ENCODE measurements around the gene ATG9A.
"Not testable (repeated sequence)": the region's sequence is repeated elsewhere in the genome, so short reads cannot be mapped to it uniquely, and the experiment has no call there.

Gene ATG9A, protein sequence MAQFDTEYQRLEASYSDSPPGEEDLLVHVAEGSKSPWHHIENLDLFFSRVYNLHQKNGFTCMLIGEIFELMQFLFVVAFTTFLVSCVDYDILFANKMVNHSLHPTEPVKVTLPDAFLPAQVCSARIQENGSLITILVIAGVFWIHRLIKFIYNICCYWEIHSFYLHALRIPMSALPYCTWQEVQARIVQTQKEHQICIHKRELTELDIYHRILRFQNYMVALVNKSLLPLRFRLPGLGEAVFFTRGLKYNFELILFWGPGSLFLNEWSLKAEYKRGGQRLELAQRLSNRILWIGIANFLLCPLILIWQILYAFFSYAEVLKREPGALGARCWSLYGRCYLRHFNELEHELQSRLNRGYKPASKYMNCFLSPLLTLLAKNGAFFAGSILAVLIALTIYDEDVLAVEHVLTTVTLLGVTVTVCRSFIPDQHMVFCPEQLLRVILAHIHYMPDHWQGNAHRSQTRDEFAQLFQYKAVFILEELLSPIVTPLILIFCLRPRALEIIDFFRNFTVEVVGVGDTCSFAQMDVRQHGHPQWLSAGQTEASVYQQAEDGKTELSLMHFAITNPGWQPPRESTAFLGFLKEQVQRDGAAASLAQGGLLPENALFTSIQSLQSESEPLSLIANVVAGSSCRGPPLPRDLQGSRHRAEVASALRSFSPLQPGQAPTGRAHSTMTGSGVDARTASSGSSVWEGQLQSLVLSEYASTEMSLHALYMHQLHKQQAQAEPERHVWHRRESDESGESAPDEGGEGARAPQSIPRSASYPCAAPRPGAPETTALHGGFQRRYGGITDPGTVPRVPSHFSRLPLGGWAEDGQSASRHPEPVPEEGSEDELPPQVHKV

DNA sequence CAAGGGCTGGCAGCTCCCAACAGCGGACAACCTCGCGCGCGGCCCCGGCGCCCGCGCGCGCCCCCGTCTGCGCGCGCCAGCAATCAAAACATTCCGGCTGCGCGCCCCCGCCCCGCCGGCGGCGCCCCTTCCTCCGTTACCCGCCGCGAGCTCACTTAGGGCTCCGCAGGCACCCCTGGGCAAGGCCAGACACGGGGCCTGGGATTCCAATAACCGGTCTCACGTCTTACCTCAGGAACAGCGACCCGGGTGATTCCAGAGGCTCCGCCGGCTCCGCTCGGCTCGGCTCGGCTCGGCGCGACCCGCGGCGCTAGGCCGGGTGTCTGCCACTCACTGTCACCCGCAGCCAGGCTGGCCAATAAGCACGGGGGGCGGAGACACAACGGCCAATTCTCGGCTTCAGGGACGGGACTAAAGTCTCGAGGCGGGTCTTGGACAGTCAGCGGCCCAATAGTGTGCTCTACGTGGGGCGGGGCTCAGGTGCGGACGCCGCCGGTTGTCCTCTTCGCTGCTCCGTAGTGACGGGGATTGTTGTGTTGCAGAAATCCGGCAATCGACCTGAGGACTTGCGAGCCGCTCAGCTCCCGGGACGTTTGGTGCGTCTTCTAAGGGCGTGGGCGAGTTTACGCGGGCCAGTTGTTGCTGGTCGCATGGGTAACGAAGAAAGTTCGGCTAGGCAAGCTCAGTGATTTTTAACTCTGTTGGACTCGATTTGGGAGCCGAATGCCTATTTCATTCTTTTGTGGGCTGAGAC lies at the start of gene ATG9A, which contains the start of gene ANKZF1:
ATG9A (minus strand) TSS at position 332 of the 754 bp plus-strand sequence. CDS start 1,612 bp downstream, outside the sequence.
ANKZF1 (plus strand) TSS at position 502 of the 754 bp plus-strand sequence. CDS start 452 bp downstream, outside the sequence.
- peak; percentile 96 to 98 for DNase-seq

GRCh38 chr2:219278655-219279150 lies 49.3 kb upstream of the ATG9A start:
- DNase-seq: no peak

- DNase-seq: peak; percentile 11 to 69
Observed at GRCh38 chr2:219277703-219278654, 48.5 kb upstream of the ATG9A start.

DNA sequence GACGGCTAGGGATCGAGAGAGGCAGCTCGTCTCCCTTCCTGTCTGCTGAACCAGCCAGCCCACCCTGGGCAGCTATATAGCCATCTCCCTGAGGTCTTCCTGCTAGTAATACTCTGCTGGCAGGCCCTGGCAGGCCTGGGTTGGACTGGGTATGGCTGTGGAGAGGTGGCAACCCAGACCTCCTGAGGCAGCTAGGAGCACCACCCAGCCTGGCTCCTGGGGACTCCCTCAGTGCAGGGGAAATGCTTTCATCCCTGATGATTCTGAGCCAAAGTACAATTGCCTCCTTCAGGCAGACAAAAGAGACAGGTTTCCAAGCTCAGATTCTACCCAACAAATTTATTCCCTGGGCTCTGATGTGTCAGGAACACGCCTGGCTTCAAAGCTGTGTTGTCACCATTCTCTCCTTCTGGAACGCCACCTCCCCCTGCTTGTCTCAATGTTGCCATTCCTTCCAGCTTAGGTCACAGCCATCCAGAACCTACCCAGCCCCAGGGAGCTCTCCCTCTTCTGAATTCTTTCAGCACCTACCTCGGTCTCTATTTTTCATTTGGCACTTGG lies 45.0 kb upstream of the ATG9A start:
- peak; percentile 33 to 80 for DNase-seq

DNA sequence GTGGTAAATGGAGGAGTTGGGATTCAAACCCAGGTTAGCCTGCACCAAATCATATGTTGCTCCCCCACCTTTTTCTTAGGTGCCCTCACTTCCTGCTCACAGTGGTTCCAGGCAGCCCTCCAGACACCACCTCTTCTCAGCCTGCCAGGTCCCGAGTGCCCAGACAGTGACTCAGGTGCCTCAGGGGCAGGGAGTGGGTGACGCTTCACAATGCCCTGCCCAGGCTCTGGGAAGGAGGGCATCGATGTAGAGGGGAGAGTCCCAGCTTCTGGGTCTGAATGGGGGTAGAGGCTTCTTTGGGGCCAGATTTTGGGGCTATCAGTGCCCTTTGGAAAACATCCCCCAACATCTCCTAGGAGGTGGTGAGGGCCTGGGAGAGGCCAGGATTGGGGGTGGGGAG lies 44.5 kb upstream of the ATG9A start:
- DNase-seq: peak; percentile 58 to 66

DNA sequence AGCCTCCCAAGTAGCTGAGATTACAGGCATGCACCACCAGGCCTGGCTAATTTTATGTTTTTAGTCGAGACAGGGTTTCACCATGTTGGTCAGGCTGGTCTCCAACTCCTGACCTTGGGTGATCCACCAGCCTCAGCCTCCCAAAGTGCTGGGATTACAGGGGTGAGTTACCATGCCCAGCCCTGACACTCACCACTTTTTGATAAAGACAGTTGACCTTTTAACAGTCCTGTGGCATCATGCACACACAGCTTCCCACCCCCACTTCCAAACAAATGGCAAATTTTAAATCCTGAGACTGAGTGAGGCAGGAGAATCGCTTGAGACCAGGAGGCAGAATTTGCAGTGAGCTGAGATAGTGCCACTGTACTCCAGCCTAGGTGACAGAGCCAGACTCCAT lies 43.6 kb upstream of the ATG9A start:
- DNase-seq: no peak

GRCh38 chr2:219272356-219272755 lies 42.9 kb upstream of the ATG9A start:
- DNase-seq: no peak

DNA sequence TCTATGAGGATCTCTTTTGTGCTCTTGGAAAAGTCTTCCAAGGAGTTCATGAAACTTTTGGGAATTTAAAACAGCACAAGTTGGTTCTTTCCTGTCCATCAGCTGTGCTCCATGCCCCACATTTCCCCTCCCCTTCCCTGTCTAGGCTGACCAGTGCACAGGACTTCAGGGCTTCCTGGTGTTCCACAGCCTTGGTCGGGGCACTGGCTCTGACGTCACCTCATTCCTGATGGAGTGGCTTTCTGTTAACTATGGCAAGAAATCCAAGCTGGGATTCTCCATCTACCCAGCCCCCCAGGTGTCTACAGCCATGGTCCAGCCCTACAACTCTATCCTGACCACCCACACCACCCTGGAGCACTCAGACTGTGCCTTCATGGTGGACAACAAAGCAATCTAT lies 41.6 kb upstream of the ATG9A start:
- DNase-seq: no peak

- no peak for DNase-seq
Observed at GRCh38 chr2:219270055-219270372, 40.6 kb upstream of the ATG9A start.

DNA sequence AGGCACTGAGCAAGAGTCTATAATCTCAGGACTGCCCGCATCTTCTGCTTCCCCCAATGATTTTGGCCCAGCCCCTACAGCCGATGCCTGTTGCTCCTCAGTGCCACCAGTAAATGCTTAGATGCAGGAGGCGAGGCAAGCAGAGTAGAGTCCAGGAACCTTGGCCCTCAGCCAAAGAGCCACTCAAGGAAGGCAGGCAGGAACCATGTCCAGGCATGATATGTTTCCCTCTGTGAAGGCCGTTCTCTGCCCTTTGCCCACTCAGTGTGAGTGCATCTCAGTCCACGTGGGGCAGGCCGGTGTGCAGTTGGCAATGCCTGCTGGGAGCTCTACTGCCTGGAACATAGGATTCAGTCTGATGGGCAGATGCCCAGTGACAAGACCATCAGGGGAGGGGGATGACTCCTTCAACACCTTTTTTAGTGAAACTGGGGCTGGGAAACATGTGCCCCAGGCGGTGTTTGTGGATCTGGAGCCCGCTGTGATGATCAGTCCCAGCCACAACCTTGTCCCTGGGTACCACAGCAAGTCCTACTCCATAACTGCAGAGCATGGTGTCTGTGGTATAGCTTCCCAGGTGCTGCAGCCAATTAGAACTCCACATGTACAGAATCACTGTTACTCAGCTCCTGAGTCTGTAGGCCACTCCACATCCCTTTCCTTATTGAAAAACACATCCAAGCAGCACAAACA lies 40.1 kb upstream of the ATG9A start:
- no peak for DNase-seq

DNA sequence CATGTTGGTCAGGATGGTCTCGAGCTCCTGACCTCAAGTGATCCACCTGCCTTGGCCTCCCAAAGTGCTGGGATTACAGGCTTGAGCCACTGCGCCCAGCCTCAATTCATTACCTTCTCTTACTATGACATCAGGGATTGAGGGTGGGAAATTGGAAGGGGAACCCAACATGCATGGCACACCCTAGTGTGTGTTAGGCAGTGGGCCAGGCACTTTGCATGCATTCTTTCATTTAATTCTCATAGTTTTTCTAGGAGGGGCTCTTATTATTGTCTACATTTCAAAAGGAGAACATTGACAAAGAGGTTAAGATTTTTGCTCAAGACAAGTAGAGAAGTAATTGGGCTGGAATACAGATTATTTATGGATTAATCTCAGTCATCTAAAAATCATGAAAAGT lies 38.9 kb upstream of the ATG9A start:
- DNase-seq: no peak

- DNase-seq: no peak
Observed at GRCh38 chr2:219266886-219267285, 37.5 kb upstream of the ATG9A start.

- DNase-seq: no peak
Observed at GRCh38 chr2:219266232-219266631, 36.8 kb upstream of the ATG9A start.

- no peak for DNase-seq
Observed at GRCh38 chr2:219261024-219261855, 31.8 kb upstream of the ATG9A start.

GRCh38 chr2:219258942-219259341 lies 29.5 kb upstream of the ATG9A start:
- DNase-seq: not testable (repeated sequence)

DNA sequence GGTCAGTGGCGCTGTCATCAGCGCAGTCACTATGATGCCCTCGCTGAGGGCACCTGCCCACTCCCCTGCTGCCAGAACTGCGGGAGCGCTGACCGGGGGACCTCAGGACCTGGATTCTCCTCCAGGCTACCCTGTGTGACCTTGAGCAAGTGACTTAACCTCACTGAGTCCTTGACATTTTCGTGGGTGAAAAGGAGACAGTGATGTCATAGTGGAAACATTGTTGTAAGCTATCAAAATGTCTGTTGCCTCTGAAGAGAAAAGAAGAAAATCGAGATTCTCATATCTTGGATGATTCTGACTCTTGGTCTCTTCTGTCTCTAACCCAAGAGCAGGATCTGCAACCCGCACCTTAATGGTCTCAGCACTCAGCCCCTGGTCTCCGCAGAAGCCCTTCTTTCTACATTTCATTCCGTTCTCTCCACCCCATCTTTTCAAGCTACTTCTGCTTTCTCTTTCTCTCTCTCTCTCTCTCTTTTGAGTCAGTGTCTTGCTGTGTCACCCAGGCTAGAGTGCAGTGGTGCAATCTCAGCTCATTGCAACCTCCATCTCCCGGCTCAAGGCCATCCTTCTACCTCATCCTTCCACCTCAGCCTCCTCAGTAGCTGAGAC lies 25.3 kb upstream of the ATG9A start:
- no peak for DNase-seq

DNA sequence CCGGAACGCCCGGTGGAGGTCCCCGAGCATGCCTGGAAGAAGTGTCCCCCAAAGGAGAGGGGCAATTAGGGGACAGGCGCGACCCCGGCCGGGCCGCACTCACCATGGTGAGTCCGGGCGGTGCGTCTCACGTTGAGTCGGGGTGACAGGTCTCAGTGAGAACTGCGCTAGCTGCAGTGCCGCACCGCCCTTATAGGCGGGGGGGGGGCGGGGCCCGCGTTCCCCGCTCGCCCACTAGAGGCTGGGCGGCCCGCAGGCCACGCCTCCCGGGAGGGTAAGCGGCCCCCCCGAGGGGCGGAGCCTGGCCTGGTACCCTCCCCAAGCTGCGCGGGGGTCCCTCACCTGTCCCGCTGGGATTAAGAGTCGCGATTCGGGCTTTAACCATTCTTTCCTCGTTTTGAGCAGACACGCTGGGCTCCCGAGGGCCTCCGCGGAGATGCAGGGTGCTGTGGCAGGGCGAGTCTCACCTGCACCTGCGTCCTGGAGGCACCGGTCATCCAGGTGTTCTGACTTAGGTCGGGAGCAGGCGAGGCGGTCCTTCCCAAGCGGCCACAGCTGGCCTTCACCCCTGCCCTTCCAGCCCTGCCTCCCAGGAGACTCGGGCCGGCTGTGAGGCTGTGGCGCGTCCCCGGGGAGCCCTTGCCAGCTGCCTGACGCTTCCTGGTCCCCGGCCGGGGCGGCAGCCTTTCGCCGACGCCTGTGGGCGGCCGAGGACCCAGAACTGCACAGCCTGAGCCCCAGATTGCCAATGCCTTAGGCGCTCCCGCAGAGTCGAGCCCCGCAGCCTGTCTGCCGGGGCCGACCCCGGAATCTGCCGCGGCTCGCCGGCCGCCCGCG lies 24.5 kb upstream of the ATG9A start, which contains the start of gene TUBA4A:
TUBA4A (minus strand) TSS at position 166 of the 837 bp plus-strand sequence; CDS start at position 106, 60 bp downstream.
- peak; percentile 11 to 59 for DNase-seq
